Effector memory CD8-positive, alpha-beta T cell (primary cell): Measurements from ENCODE around the gene LRRC63.

ENCODE experiments used
- ATAC-seq: fragments of 150-1000 bp; cut with Tn5 transposase; replicated peaks from 2 replicates; pipeline ENCODE4 v1.10.0; 2021; ENCODE audit warnings: mild to moderate bottlenecking, moderate library complexity
- DNase-seq, 3 experiments: peaks; one replicate each; pipeline ENCODE4 v3.0.0; 2021
- H3K27ac Mint-ChIP-seq, 2 donors: one replicate each; pipeline ENCODE4 v1.8.0; 2022; ENCODE audit warnings: mild to moderate bottlenecking in 2 of 2, mixed read lengths in 2 of 2, moderate library complexity in 2 of 2
- H3K27me3 Mint-ChIP-seq, 2 donors: one replicate each; pipeline ENCODE4 v1.8.0; 2022; ENCODE audit warnings: mixed read lengths in 2 of 2
- H3K36me3 Mint-ChIP-seq: one replicate; pipeline ENCODE4 v1.8.0; 2022; ENCODE audit warnings: mild to moderate bottlenecking, moderate library complexity, mixed read lengths; ENCODE audit not compliant: insufficient read depth
- H3K4me1 Mint-ChIP-seq, 2 donors: one replicate each; pipeline ENCODE4 v1.8.0; 2022; ENCODE audit warnings: low read depth in 2 of 2, mixed read lengths in 2 of 2
- H3K4me3 Mint-ChIP-seq, 2 donors: one replicate each; pipeline ENCODE4 v1.8.0; 2022; ENCODE audit warnings: mild to moderate bottlenecking in 2 of 2, mixed read lengths in 2 of 2, moderate library complexity in 2 of 2
- H3K9me3 Mint-ChIP-seq, 2 donors: one replicate each; pipeline ENCODE4 v1.8.0; 2022; ENCODE audit warnings: mixed read lengths in 2 of 2

LRRC63 gene

GRCh38 chr13:46313432-46314257 lies 101.9 kb downstream of the LRRC63 start:
- peaks cover 3% of the 10 kb centered on the region for H3K36me3 Mint-ChIP-seq
- H3K4me3 Mint-ChIP-seq, result peak overlapping the region; percentile 76 to 79
- DNase-seq (peak in 1 of 3 experiments; percentile 33), ATAC-seq (peak; percentile 88)
- H3K4me1 Mint-ChIP-seq, result peaks cover 14 to 17% of the 10 kb centered on the region in 2 donors
- H3K9me3 Mint-ChIP-seq, result no peaks in the 10 kb centered on the region
- peak overlapping the region; percentile 90 to 98 for H3K27ac Mint-ChIP-seq
- no peaks in the 10 kb centered on the region for H3K27me3 Mint-ChIP-seq

DNA sequence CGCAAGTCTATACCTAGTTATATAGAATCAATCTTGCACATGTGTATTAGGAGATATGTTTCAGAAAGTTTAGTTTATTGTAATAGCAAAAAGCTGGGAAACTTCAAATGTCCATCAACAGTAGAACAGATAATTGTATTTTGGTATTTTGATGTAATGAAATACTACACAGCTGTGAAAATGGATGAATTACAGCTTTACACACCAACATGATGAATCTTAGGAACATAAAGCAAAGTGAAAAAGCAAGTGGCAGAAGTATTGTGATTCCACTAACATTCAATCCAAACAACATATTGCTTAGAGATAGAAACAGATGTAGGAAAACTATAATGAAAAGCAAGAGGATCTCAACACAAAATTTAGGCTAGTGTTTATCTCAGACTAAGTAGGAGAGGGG lies 102.9 kb downstream of the LRRC63 start:
- peaks cover 3% of the 10 kb centered on the region for H3K36me3 Mint-ChIP-seq
- H3K27ac Mint-ChIP-seq, result no peak overlapping the region
- H3K27me3 Mint-ChIP-seq, result no peaks in the 10 kb centered on the region
- H3K4me3 Mint-ChIP-seq, result no peak overlapping the region
- ATAC-seq (no peak), DNase-seq (no peak)
- H3K4me1 Mint-ChIP-seq, result peaks cover 16 to 17% of the 10 kb centered on the region in 2 donors
- H3K9me3 Mint-ChIP-seq, result no peaks in the 10 kb centered on the region

- H3K27ac Mint-ChIP-seq, result peak overlapping the region in 1 of 2 donors; percentile 14
- DNase-seq, result no peak
Measured at GRCh38 chr13:46315036-46315435, 103.3 kb downstream of the LRRC63 start.

DNA sequence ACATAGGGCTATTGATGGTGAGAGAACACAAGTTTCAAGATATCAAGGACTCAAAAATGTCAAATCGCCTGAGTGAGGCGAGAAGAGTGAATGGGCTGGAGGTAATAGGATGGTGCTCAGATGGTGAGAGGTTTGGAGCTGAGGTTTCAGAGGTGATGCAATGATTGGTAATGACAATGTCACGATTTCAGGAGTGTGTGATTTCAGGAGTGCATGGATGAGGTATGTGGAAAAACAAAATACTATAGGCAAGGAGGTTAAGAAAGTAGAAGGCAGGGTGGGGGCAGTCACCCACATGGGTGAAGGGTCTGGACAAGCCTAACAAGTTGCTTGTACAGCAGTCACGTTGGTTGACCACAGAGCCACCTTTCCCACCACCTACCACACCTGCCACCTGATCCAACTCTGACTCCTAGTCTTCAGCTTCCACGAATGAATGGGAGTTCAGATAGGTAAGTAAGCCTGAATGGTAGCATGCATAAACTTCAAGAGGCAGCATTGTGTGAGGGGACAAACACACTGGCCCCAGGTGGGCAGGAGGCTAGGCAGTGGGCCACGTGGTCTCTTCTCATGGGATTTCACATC lies 103.9 kb downstream of the LRRC63 start:
- DNase-seq, result no peak
- no peak for ATAC-seq
- Mint-ChIP-seq H3K36me3 (peaks cover 7% of the 10 kb centered on the region), H3K27ac (peak overlapping the region in 1 of 2 donors; percentile 14), H3K9me3 (no peaks in the 10 kb centered on the region), H3K4me1 (peaks cover 19 to 20% of the 10 kb centered on the region in 2 donors), H3K27me3 (no peaks in the 10 kb centered on the region), H3K4me3 (no peak overlapping the region)

More at GRCh38 chr13:46315036-46315435, 103.3 kb downstream of the LRRC63 start:
- peaks cover 16 to 17% of the 10 kb centered on the region in 2 donors for H3K4me1 Mint-ChIP-seq
- no peaks in the 10 kb centered on the region for H3K9me3 Mint-ChIP-seq
- ATAC-seq, result no peak
- peaks cover 7% of the 10 kb centered on the region for H3K36me3 Mint-ChIP-seq
- H3K4me3 Mint-ChIP-seq, result no peak overlapping the region
- H3K27me3 Mint-ChIP-seq, result no peaks in the 10 kb centered on the region

GRCh38 chr13:46317120-46317519 lies 105.4 kb downstream of the LRRC63 start:
- ATAC-seq (no peak), DNase-seq (no peak)
- H3K4me3 Mint-ChIP-seq, result no peak overlapping the region
- no peaks in the 10 kb centered on the region for H3K27me3 Mint-ChIP-seq
- no peak overlapping the region for H3K27ac Mint-ChIP-seq
- H3K36me3 Mint-ChIP-seq, result peaks cover 10% of the 10 kb centered on the region
- peaks cover 32 to 33% of the 10 kb centered on the region in 2 donors for H3K4me1 Mint-ChIP-seq
- no peaks in the 10 kb centered on the region for H3K9me3 Mint-ChIP-seq

DNA sequence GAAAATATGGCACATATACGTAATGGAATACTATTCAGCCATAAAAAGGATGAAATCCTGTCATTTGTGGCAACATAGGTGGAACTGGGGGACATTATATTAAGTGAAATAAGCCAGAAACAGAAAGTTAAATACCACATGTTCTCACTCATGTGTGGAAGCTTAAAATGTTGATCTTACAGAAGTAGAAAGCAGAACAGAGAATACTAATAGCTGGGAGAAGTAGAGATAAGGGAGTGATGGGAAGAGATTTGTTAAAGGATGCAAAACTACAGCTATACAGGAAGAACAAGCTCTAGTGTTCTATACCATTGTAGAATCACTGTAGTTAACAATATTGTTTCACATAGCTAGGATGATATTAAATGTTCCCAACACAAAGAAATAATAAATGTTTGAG lies 107.3 kb downstream of the LRRC63 start:
- Mint-ChIP-seq H3K27ac (peak overlapping the region in 1 of 2 donors; percentile 2), H3K9me3 (no peaks in the 10 kb centered on the region), H3K27me3 (peaks cover 0 to 10% of the 10 kb centered on the region in 2 donors), H3K36me3 (peaks cover 10% of the 10 kb centered on the region), H3K4me3 (no peak overlapping the region), H3K4me1 (peaks cover 24 to 25% of the 10 kb centered on the region in 2 donors)
- no peak for ATAC-seq
- no peak for DNase-seq

DNA sequence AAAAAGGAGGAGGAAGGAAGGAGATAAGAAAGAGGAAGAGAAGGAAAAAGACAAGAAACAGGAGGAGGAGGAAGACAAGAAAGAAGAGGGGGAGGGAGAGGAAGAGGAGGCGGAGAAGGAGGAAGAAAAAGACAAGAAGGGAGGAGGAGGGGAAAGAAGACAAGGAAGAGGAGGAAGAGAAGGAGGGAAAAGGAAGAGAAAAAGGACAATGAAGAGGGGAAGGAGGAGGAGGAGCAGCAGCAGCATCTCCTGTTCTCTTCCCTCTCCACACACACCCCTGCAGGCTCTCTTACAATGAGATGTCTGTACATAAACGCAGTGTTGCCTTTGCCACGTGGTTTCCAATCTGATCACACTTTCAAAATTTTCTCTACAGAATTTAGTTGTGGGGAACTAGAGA lies 108.7 kb downstream of the LRRC63 start:
- Mint-ChIP-seq H3K4me1 (peaks cover 19 to 23% of the 10 kb centered on the region in 2 donors), H3K9me3 (no peaks in the 10 kb centered on the region), H3K4me3 (peak overlapping the region; percentile 66 to 70), H3K36me3 (peaks cover 10% of the 10 kb centered on the region), H3K27ac (peak overlapping the region; percentile 89), H3K27me3 (peaks cover 0 to 15% of the 10 kb centered on the region in 2 donors)
- DNase-seq (no peak), ATAC-seq (peak; percentile 22)

DNA sequence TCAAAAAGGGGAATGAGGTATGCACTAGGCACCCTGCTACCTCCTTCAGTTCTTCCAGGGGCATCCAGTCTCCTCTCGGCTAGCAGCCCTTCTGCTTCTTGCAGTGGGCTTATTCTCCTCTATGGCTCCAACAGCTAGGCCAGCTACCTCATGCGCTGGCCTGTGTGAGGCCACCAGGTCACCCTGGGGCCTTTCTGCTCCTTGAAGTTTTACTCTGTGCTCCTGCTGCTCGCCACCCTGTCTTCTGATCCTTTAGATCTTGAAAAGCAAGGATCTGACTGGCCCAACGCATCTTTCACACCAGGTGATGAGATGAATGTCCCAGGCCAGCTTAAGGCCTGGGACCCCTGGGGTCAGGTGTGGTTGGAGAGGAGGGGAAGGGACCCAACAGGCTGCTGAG lies 109.1 kb downstream of the LRRC63 start:
- H3K4me1 Mint-ChIP-seq, result peaks cover 16 to 22% of the 10 kb centered on the region in 2 donors
- ATAC-seq, result peak; percentile 16
- DNase-seq, result no peak
- peak overlapping the region; percentile 66 to 70 for H3K4me3 Mint-ChIP-seq
- H3K27ac Mint-ChIP-seq, result peak overlapping the region; percentile 89
- H3K9me3 Mint-ChIP-seq, result no peaks in the 10 kb centered on the region
- H3K36me3 Mint-ChIP-seq, result peaks cover 10% of the 10 kb centered on the region
- peaks cover 0 to 15% of the 10 kb centered on the region in 2 donors for H3K27me3 Mint-ChIP-seq

GRCh38 chr13:46321494-46322225 lies 109.9 kb downstream of the LRRC63 start:
- ATAC-seq, result peak; percentile 92
- peak overlapping the region; percentile 89 for H3K27ac Mint-ChIP-seq
- peaks cover 0 to 15% of the 10 kb centered on the region in 2 donors for H3K27me3 Mint-ChIP-seq
- H3K9me3 Mint-ChIP-seq, result no peaks in the 10 kb centered on the region
- peak overlapping the region; percentile 66 to 70 for H3K4me3 Mint-ChIP-seq
- peak; percentile 70 to 79 (median 73) for DNase-seq
- peaks cover 10% of the 10 kb centered on the region for H3K36me3 Mint-ChIP-seq
- H3K4me1 Mint-ChIP-seq, result peaks cover 16 to 22% of the 10 kb centered on the region in 2 donors

DNA sequence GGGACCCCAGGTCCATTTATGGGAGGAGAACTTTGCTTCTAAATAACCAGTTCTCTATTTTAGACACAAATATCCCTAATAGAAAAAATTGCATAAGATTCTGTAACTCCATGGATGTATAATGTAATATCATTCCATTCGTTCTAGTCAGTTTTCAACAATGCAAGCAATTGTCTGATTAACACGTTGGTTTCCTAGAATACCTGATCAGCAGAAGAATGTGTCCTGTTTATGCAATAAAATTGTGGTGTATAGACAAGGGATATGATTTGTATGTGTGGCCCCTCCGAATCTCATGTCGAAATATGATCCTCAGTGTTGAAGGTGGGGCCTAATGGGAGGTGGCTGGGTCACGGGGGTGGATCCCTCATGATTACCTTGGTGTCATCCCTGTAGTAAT lies 113.2 kb downstream of the LRRC63 start:
- no peak for DNase-seq
- Mint-ChIP-seq H3K9me3 (no peaks in the 10 kb centered on the region), H3K27ac (no peak overlapping the region), H3K4me3 (no peak overlapping the region), H3K4me1 (peaks cover 16% of the 10 kb centered on the region in 2 donors), H3K36me3 (peaks cover 6% of the 10 kb centered on the region), H3K27me3 (peaks cover 7 to 39% of the 10 kb centered on the region in 2 donors)
- ATAC-seq, result no peak
